HG02870 (cell line): ENCODE results near the gene IFNL4.
"Not testable (repeated sequence)": the region's sequence is repeated elsewhere in the genome, so short reads cannot be mapped to it uniquely, and the experiment has no call there.

Experiments
- ATAC-seq: cut with Tn5 transposase; IDR thresholded peaks from one replicate; pipeline ENCODE4 v1.9.1; 2021; ENCODE audit warnings: mild to moderate bottlenecking, moderate library complexity; ENCODE audit not compliant: unreplicated experiment

Gene IFNL4

DNA sequence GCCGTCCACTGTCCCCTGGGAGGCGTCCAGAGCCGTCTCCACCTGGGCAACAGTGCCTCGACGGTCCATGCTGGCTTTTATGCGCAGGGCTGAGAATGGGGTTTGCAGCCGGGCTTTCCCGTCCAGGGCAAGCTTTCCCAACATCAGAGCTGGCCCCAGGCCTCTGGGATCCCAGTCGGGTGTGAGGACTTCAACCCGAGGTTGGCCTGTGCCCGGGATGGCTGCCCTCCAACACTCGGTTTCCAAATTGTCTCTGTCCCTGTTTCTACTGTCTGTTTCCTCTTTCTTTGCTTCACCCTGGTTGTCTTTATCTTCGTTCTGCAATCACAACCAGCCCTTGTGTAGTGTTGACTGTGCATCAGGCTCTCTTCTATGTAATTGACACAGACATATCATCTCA is at the start of gene IFNL4:
Gene IFNL4 (minus strand): TSS at position 51 of the 400 bp plus-strand sequence.
- ATAC-seq = no peak

- no peak for ATAC-seq
These were observed 49.4 kb upstream of the IFNL4 start for GRCh38 chr19:39297931-39298634.

- ATAC-seq = no peak
These were observed 48.2 kb upstream of the IFNL4 start for GRCh38 chr19:39296906-39297305.

GRCh38 chr19:39296055-39296645 is 47.5 kb upstream of the IFNL4 start, which contains the start of gene IFNL1:
Gene IFNL1 (plus strand): TSS chr19:39296407. CDS start chr19:39296422, 15 bp downstream.
- no peak for ATAC-seq

DNA sequence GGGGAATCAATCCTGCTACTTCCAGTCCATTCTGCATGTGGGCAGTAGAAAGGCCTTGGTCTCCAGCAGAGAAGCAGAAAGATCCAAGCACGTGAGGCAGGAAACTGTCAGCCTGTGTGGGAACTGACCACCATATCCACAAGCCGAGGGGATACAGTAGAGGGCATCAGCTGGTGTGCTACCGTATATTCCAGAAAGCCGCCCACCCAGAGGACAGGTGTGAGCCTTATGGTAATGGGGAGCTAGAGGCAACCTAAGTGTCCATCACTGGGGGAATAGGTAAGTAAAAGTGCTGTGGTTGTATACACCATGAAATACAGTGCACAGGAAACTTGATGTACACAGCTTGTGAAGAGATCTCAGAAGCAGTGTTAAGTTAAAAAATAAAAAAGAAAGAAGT is 44.7 kb upstream of the IFNL4 start:
- no peak for ATAC-seq

DNA sequence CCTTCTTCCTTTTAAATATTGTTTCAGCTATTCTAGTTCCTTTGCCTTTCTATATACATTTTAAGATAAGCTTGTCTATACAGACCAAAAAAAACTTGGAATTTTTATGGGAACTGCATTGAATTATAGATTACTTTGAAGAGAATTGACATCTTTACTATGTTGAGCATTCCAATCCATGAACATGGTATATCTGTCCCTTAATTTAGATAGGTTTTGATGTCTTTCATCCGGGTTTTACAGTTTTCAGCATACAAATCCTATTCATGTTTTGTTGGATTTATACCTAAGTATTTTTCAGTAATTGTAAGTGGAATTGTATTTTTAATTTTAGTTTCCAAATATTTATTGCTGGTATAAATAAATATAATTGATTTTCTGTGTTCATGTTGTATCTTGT is 35.4 kb upstream of the IFNL4 start:
- no peak for ATAC-seq

DNA sequence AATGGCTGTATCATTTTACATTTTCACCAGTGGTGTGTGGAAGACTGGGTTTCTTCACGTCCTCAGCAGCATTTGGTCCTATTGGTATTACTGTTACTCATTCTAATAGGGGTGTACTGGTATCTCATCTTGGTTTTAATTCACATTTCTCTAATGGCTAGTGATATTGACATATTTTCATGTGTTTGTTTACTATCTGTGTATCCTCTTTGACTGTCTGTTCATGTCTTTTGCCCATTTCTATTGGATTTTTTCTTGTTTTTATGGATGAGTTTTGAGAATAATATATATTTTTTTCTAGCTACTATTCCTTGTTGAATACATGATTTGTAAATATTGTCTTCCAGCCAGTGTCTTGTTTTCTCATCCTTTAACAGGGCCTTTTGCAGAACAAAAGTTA is 33.4 kb upstream of the IFNL4 start:
- no peak for ATAC-seq

- ATAC-seq = no peak
These were observed 28.9 kb upstream of the IFNL4 start for GRCh38 chr19:39277598-39277997.

- ATAC-seq = no peak
These were observed 28.1 kb upstream of the IFNL4 start for GRCh38 chr19:39276740-39277139.

DNA sequence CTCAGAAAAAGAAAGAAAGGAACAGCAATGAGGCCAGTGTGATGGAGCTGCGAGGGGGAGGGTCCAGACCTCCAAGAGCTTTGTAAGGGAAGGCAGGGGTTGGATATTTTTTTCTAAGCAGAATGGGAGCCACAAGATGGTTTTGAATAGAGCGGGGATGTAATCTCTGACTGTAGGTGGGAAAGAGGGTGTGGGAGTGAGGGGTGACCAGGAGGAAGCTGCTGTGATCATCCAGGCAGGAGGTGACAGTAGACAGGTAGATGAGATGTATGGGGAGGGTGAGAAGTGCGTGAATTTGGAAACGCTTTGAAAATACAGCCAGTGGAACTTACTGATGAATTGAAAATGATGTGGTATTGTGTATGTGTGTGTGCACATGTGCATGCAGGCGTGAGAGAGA is 26.9 kb upstream of the IFNL4 start:
- no peak for ATAC-seq

- ATAC-seq = not testable (repeated sequence)
These were observed 25.2 kb upstream of the IFNL4 start for GRCh38 chr19:39273859-39274258.

DNA sequence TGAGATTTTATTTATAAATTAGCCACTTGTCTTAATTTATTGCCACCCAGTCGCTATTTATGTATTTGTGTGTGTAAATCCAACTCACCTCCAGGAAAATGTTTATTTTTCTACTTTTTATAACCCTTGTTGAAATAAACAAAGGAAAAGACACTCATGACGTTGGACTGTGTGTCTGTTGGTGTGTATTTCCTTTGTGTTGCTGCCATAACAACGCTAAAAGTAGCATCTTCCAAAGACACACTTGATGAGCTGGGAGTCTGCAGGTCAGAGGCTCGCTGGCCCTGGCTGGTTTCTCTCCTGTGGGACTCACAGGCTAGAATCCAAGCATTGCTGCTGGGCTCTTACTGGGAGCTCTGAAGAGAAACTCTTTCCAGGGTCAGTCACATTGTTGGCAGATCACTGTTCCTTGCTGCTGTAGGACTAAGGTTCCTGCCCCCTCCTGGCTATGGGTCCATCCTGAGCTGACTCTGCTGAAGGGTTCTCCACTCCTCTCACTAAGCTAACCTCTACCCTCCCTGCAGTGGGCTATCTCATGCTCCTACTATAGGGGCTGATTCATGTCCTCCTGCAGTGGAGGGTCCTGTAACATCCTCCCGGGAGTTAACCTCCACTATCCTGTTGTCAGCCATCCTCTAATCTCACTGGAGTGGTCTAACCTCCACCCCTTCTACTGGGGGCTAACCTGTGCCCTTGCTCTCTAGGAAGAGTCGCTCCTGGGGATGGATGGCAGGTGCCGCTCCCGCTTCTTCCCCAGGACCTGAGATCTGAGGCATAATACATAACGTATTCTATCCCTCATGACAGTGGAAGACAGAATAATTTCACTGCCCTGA is 21.6 kb upstream of the IFNL4 start:
- no peak for ATAC-seq

DNA sequence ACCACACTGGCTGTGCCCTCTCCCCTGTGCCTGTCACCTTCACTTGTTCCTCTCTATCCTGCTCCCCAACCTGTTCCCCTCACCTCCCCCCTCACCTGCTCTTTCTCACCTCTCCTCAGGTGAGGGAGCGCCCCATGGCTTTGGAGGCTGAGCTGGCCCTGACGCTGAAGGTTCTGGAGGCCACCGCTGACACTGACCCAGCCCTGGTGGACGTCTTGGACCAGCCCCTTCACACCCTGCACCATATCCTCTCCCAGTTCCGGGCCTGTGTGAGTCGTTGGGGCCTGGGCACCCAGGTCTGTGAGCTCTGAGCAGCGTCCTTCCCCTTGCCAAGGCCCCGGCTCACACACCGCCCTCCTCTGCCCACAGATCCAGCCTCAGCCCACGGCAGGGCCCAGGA is 20.7 kb upstream of the IFNL4 start:
- ATAC-seq = not testable (repeated sequence)

DNA sequence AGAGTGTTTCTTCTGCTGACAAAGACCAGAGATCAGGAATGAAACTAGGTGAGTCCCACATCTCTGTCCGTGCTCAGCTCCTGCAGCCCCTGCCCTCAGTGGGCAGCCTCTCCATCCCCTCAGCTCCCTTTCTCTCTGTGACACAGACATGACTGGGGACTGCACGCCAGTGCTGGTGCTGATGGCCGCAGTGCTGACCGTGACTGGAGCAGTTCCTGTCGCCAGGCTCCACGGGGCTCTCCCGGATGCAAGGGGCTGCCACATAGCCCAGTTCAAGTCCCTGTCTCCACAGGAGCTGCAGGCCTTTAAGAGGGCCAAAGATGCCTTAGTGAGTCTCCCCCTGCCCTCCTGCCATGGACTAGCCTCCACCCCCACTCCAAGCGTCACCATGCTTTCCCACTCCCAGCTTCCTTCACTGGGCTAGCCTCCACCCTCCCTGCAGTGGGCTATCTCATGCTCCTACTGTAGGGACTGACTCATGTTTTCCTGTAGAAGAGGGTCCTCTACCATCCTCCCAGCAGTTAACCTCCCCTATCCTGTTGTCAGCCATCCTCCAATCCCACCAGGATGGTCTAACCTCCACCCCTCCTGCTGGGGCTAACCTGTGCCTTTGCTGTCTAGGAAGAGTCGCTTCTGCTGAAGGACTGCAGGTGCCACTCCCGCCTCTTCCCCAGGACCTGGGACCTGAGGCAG is 20.0 kb upstream of the IFNL4 start:
- not testable (repeated sequence) for ATAC-seq

GRCh38 chr19:39268085-39268484 is 19.4 kb upstream of the IFNL4 start, which contains the start of gene IFNL2:
Gene IFNL2 (plus strand): TSS chr19:39268396. CDS start chr19:39268569, 173 bp downstream.
- not testable (repeated sequence) for ATAC-seq

DNA sequence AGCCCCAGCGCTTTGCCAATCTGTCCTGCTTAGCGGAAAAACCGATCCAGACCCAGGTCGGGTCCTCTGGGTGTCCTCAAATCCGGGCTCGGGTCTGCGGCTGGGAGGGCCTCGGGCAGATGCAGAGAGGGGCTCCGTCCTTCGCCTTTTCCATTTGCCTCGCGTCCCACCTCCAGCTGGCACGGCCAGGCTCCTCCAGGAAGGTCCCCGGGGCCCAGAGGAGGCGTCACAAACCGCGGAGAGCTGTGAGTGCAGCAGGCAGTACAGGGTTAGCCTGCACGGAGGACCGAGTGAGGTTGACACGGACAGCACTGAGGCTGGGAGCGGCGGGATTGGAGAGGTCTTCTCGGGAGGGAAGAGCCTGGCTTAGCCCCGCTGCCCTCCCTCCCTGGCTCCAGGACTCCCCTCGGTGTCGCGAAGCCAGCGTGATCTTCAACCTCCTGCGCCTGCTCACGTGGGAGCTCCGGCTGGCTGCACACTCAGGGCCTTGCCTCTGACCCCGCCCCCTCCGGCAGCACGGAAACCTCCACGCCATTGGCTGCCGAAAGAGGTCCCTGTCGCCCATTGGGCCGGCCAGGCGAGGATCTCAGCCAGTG is 16.8 kb upstream of the IFNL4 start:
- ATAC-seq = no peak

DNA sequence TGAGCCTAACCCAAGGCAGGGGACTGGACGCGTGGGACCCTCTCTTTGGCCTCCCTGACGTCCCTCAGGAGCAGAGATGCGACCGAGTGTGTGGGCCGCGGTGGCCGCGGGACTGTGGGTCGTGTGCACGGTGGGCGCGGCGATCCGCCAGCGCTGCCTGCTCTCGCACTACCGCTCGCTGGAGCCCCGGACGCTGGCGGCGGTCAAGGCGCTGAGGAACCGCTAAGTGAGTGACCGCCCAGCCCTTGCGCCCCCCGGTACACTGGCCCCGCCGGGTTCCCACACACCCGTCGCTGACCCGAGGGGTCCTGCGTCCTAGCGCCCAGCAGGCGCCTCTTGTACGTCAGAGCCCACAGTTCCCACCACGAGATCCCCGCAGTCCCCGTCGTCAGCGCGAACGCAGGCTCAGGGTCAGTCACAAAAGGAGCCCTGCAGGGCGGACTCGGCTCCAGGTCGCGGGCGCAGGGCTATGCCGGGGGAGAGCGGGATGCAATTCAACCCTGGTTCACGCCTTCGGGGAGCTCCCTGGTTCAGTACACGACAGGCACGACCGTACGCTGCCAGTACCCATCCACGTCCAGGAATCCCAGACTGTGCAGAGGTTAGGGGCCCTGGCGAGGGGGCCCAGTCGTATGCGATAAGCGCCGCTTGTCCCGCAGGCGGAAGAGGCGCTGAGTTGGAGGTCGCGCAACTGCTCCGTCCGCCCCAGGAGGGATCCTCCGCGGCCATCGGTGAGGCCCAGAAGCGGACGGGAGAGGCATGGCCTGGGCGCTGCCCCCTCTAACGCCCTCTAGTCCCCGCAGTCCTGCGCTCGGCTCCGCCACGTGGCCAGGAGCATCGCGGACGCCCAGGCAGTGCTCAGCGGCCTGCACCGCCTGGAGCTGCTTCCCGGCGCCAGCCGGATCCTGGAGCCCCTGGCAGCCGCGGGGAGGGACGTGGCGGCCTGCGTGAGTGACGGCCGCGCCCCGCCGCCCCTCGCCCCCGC is 15.9 kb upstream of the IFNL4 start:
- no peak for ATAC-seq

- ATAC-seq = no peak
These were observed 15.3 kb upstream of the IFNL4 start for GRCh38 chr19:39263912-39264305.

- ATAC-seq = no peak
These were observed 13.8 kb upstream of the IFNL4 start for GRCh38 chr19:39262496-39262895.
